ENCODE measurements around the gene PACRG.

The PACRG gene

DNA sequence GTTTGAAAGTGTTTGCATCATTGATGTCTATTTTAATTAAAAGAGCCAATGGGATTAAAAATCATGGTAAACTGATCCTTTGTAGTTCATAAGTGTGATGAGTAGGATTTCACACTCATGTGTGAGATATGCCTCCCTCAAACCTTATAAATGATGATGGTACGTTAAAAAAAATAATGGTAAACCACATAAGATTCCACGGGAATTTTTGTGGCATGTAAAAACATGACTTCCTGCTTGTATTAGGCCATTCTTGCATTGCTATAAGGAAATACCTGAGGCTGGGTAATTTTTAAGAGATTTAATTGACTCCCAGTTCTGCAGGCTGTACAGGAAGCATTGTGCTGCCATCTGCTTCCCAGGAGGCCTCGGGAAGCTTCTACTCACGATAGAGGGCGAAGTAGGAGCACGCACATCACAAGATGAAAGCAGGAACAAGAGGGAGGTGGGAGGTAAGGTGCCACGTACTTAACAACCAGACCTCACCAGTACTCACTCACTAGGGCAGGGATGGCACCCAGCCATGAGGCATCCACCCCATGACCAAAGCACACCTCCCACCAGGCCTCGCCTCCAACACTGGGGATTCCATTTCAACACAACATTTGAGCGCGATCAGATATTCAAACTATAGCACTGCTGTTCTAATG, 499.2 kb downstream of the PACRG start:
- Histone ChIP-seq H3K27ac (ENCODE audit: low read depth, low read length) (no peak overlapping the region), H3K9ac (ENCODE audit: low read depth in 1 of 2, low read length in 2 of 2) (no peak overlapping the region), H3K27me3 (ENCODE audit: control insufficient read depth in 1 of 2, insufficient read depth in 2 of 2, low read length in 2 of 2) (no peaks in the 10 kb centered on the region), H3K36me3 (ENCODE audit: control insufficient read depth in 1 of 2, insufficient read depth in 2 of 2, low read length in 2 of 2) (no peaks in the 10 kb centered on the region), H3K4me3 (ENCODE audit: low read depth in 1 of 2, low read length in 2 of 2) (no peak overlapping the region), H3K9me3 (ENCODE audit: control insufficient read depth in 1 of 2, low read length in 2 of 2) (peaks cover 0 to 3% of the 10 kb centered on the region in 2 donors), H3K4me1 (ENCODE audit: control insufficient read depth in 1 of 2, insufficient read depth in 2 of 2, low read length in 2 of 2) (no peaks in the 10 kb centered on the region)

DNA sequence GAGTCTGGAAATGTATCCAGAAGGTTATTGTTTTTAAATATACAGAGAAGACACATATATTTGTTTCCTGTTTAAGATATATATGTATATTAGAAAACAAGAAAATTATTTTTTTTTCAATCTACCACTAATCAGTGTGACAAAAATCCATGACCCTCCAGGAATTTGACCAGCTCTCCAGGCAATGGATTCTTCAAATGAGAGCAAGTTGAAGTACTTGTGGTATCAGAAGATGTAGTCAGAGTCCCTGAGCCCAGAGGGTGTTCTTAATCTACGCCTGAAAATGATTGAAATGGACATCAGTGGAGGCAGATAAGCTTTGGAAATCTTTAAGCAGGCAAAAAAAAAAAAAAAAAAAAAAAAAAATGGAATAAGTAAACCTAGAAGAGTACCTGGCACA, 500.3 kb downstream of the PACRG start:
- Histone ChIP-seq H3K36me3 (ENCODE audit: control insufficient read depth in 1 of 2, insufficient read depth in 2 of 2, low read length in 2 of 2) (no peaks in the 10 kb centered on the region), H3K9me3 (ENCODE audit: control insufficient read depth in 1 of 2, low read length in 2 of 2) (peaks cover 0 to 3% of the 10 kb centered on the region in 2 donors), H3K4me1 (ENCODE audit: control insufficient read depth in 1 of 2, insufficient read depth in 2 of 2, low read length in 2 of 2) (no peaks in the 10 kb centered on the region), H3K27ac (ENCODE audit: low read depth, low read length) (no peak overlapping the region), H3K27me3 (ENCODE audit: control insufficient read depth in 1 of 2, insufficient read depth in 2 of 2, low read length in 2 of 2) (no peaks in the 10 kb centered on the region), H3K9ac (ENCODE audit: low read depth in 1 of 2, low read length in 2 of 2) (no peak overlapping the region), H3K4me3 (ENCODE audit: low read depth in 1 of 2, low read length in 2 of 2) (no peak overlapping the region)

DNA sequence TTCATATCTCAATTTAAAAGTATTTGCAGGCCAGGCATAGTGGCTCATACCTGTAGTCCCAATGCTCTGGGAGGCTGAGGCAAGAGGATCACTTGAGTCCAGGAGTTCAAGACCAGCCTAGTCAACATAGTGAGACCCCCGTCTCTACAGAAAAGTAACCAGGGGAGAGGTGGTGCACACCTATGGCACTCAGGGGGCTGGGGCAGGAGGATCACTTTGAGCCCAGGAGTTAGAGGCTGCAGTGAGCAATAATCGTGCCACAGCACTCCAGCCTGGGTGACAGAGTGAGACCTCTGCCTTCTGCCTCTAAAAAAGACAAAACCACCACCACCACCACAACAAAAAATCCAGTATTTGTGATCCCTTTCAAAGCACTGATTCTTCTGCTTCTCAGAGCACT, 501.3 kb downstream of the PACRG start:
- Histone ChIP-seq H3K27me3 (ENCODE audit: control insufficient read depth in 1 of 2, insufficient read depth in 2 of 2, low read length in 2 of 2) (no peaks in the 10 kb centered on the region), H3K9ac (ENCODE audit: low read depth in 1 of 2, low read length in 2 of 2) (no peak overlapping the region), H3K27ac (ENCODE audit: low read depth, low read length) (no peak overlapping the region), H3K4me3 (ENCODE audit: low read depth in 1 of 2, low read length in 2 of 2) (no peak overlapping the region), H3K36me3 (ENCODE audit: control insufficient read depth in 1 of 2, insufficient read depth in 2 of 2, low read length in 2 of 2) (no peaks in the 10 kb centered on the region), H3K4me1 (ENCODE audit: control insufficient read depth in 1 of 2, insufficient read depth in 2 of 2, low read length in 2 of 2) (no peaks in the 10 kb centered on the region), H3K9me3 (ENCODE audit: control insufficient read depth in 1 of 2, low read length in 2 of 2) (peaks cover 0 to 3% of the 10 kb centered on the region in 2 donors)

DNA sequence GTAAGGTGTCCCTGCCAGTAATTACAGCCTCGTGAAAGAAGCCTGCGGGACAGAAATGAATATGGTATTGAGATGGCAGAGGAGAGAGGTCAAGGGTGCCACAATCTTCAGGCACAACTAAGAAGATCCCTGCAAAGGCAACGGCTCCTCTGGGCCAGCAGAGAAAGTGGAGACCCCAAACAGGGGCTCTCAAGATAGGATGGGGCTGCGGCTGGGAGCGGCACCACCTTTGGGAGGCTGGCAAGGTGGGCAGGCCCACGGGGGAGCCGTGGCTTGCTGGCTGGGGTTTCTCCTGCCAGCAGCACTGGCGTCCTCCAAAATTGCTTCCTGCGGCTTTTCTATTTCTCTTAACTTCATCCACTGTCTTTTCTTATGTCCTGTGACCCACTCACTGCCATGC, 503.1 kb downstream of the PACRG start:
- Histone ChIP-seq H3K9ac (ENCODE audit: low read depth in 1 of 2, low read length in 2 of 2) (no peak overlapping the region), H3K4me3 (ENCODE audit: low read depth in 1 of 2, low read length in 2 of 2) (no peak overlapping the region)

DNA sequence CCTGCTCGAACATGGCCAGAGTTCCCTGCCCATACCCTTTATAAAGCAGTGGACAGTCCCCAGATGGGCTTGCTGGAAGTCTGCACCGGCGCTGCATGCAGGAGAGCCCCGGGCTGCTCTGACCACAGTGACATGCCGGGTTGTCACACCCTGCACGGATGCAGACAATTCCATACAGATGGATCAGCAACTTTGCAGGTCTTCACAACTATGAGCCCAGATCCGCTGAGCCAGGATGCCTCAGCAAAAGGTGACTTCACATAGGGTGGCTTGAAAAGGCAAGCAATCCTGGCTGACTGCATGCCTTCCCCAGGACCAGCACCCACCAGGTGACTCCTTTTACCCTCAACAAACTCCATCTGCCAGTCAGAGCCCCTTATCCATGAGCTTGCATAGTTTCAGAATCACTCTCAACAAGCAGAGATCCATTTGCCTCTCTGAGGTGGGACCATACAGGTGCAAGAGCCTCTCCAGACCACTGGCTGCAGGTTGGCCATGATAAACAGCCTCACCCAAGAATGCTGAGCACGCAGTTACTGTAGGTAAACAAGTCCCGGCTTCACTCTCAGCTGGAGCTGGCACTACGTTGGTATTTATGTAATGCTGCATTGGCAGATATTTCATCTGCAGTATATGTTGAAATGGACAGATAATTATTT, 503.7 kb downstream of the PACRG start:
- H3K27me3 ChIP-seq (ENCODE audit: control insufficient read depth in 1 of 2, insufficient read depth in 2 of 2, low read length in 2 of 2): no peaks in the 10 kb centered on the region
- no peaks in the 10 kb centered on the region for H3K4me1 ChIP-seq (ENCODE audit: control insufficient read depth in 1 of 2, insufficient read depth in 2 of 2, low read length in 2 of 2)
- no peak overlapping the region for H3K27ac ChIP-seq (ENCODE audit: low read depth, low read length)
- H3K36me3 ChIP-seq (ENCODE audit: control insufficient read depth in 1 of 2, insufficient read depth in 2 of 2, low read length in 2 of 2): no peaks in the 10 kb centered on the region
- H3K9ac ChIP-seq (ENCODE audit: low read depth in 1 of 2, low read length in 2 of 2): no peak overlapping the region
- no peak overlapping the region for H3K4me3 ChIP-seq (ENCODE audit: low read depth in 1 of 2, low read length in 2 of 2)
- no peaks in the 10 kb centered on the region for H3K9me3 ChIP-seq (ENCODE audit: control insufficient read depth in 1 of 2, low read length in 2 of 2)

More for the DNA sequence above, 503.1 kb downstream of the PACRG start:
- H3K27me3 ChIP-seq (ENCODE audit: control insufficient read depth in 1 of 2, insufficient read depth in 2 of 2, low read length in 2 of 2): no peaks in the 10 kb centered on the region
- no peaks in the 10 kb centered on the region for H3K36me3 ChIP-seq (ENCODE audit: control insufficient read depth in 1 of 2, insufficient read depth in 2 of 2, low read length in 2 of 2)
- no peak overlapping the region for H3K27ac ChIP-seq (ENCODE audit: low read depth, low read length)
- H3K9me3 ChIP-seq (ENCODE audit: control insufficient read depth in 1 of 2, low read length in 2 of 2): no peaks in the 10 kb centered on the region
- no peaks in the 10 kb centered on the region for H3K4me1 ChIP-seq (ENCODE audit: control insufficient read depth in 1 of 2, insufficient read depth in 2 of 2, low read length in 2 of 2)

DNA sequence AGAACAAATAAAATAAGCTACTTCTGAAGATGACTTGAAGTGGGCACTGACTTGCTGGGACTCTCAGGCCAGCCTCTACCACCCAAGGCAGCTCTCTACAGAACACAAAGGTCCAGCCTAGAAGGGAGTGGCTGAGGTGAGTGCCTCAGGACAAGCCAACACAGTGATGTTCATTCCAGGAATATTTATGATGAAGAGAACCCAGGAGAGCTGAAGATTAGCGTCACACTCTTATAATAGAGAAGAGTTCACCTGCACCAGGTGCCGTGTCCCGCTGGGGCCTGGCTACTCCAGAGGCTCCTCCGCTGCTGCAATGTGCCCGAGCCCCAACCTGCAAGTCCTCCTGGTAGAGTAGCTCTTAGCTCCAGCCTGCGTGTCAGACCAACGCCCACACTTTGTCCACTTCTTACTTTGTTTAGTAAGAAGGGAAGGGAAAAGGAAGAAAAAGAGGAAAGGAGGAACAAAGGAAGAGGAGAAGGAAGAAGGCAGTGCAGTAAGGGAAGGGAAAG, 504.3 kb downstream of the PACRG start:
- H3K4me1 ChIP-seq (ENCODE audit: control insufficient read depth in 1 of 2, insufficient read depth in 2 of 2, low read length in 2 of 2): no peaks in the 10 kb centered on the region
- H3K36me3 ChIP-seq (ENCODE audit: control insufficient read depth in 1 of 2, insufficient read depth in 2 of 2, low read length in 2 of 2): no peaks in the 10 kb centered on the region
- no peak overlapping the region for H3K9ac ChIP-seq (ENCODE audit: low read depth in 1 of 2, low read length in 2 of 2)
- H3K27me3 ChIP-seq (ENCODE audit: control insufficient read depth in 1 of 2, insufficient read depth in 2 of 2, low read length in 2 of 2): no peaks in the 10 kb centered on the region
- no peaks in the 10 kb centered on the region for H3K9me3 ChIP-seq (ENCODE audit: control insufficient read depth in 1 of 2, low read length in 2 of 2)
- no peak overlapping the region for H3K4me3 ChIP-seq (ENCODE audit: low read depth in 1 of 2, low read length in 2 of 2)
- no peak overlapping the region for H3K27ac ChIP-seq (ENCODE audit: low read depth, low read length)

DNA sequence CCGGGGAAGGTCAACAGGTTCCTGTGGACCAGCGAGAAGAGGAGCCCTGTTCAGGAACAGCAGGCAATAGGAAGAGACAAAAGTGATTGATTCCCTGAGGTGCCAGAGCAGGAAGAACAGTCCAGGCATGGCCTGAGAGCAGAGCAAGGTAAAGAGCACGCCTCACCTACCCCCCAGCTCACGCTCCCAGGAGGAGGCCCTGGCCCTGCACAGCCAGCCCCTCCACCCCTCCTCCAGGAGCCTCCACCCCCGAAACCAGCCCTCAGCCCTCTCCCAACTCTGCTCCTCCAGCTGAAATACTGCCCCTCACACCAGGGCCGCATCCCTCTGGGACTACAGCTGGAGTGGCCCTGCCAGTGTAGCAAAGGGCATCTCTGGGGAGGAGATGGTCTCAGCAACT, 504.9 kb downstream of the PACRG start:
- H3K9me3 ChIP-seq (ENCODE audit: control insufficient read depth in 1 of 2, low read length in 2 of 2): no peaks in the 10 kb centered on the region
- no peaks in the 10 kb centered on the region for H3K4me1 ChIP-seq (ENCODE audit: control insufficient read depth in 1 of 2, insufficient read depth in 2 of 2, low read length in 2 of 2)
- no peak overlapping the region for H3K9ac ChIP-seq (ENCODE audit: low read depth in 1 of 2, low read length in 2 of 2)
- no peak overlapping the region for H3K4me3 ChIP-seq (ENCODE audit: low read depth in 1 of 2, low read length in 2 of 2)
- no peak overlapping the region for H3K27ac ChIP-seq (ENCODE audit: low read depth, low read length)
- no peaks in the 10 kb centered on the region for H3K27me3 ChIP-seq (ENCODE audit: control insufficient read depth in 1 of 2, insufficient read depth in 2 of 2, low read length in 2 of 2)
- H3K36me3 ChIP-seq (ENCODE audit: control insufficient read depth in 1 of 2, insufficient read depth in 2 of 2, low read length in 2 of 2): no peaks in the 10 kb centered on the region

DNA sequence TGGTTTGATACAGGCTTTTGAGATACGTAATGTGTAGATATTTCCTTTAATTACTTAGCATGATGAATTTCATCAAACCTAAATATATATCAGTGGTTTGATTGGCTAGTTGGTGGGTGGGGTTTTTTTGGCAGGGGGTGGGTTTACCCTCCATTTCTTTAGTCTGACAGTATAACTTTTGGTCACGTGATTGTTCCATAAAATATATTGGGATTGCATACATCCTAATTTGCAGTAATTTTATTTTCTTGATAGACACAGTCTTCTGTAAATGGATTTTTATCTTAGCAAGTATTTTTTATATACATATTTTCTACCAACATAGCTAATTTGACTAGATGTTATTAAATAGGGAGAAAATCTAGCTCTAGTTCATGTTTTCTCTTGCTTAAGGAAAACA, 509.3 kb downstream of the PACRG start:
- Histone ChIP-seq H3K9me3 (ENCODE audit: control insufficient read depth in 1 of 2, low read length in 2 of 2) (no peaks in the 10 kb centered on the region), H3K4me3 (ENCODE audit: low read depth in 1 of 2, low read length in 2 of 2) (no peak overlapping the region), H3K27me3 (ENCODE audit: control insufficient read depth in 1 of 2, insufficient read depth in 2 of 2, low read length in 2 of 2) (no peaks in the 10 kb centered on the region), H3K27ac (ENCODE audit: low read depth, low read length) (no peak overlapping the region), H3K36me3 (ENCODE audit: control insufficient read depth in 1 of 2, insufficient read depth in 2 of 2, low read length in 2 of 2) (no peaks in the 10 kb centered on the region), H3K4me1 (ENCODE audit: control insufficient read depth in 1 of 2, insufficient read depth in 2 of 2, low read length in 2 of 2) (no peaks in the 10 kb centered on the region), H3K9ac (ENCODE audit: low read depth in 1 of 2, low read length in 2 of 2) (no peak overlapping the region)

DNA sequence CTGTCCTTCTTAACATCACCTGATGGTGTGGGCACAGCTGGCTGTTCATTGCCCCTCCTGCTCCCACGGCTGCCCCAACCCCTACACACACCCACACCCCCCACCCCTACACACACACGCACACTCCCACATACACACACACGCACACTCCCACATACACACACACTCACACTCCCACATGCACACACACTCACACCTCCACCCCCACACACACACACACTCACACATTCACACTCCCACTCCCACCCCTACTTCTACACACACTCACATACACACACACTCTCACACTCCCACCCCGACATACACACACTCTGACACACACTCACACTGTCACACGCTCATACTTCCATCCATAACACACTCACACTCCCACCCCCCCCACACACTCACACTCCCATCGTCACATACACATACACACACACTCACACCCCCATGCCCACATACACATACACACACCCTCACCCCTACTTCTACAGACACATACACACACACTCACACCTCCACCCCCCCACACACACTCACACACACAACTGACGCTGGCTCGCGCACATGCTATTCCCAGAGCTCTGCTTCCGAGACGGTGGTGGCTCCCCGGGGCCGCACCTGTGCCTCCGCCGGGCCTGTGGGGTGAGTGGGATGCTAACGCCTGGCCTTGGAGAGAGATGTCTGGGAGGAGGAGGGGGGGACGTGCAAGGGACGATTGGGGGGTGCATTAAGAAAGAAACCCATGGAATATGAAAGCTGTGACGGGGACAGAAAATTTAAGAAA, 512.0 kb downstream of the PACRG start:
- H3K27ac ChIP-seq (ENCODE audit: low read depth, low read length): no peak overlapping the region
- no peak overlapping the region for H3K4me3 ChIP-seq (ENCODE audit: low read depth in 1 of 2, low read length in 2 of 2)
- H3K4me1 ChIP-seq (ENCODE audit: control insufficient read depth in 1 of 2, insufficient read depth in 2 of 2, low read length in 2 of 2): no peaks in the 10 kb centered on the region
- no peaks in the 10 kb centered on the region for H3K9me3 ChIP-seq (ENCODE audit: control insufficient read depth in 1 of 2, low read length in 2 of 2)
- no peaks in the 10 kb centered on the region for H3K27me3 ChIP-seq (ENCODE audit: control insufficient read depth in 1 of 2, insufficient read depth in 2 of 2, low read length in 2 of 2)
- H3K9ac ChIP-seq (ENCODE audit: low read depth in 1 of 2, low read length in 2 of 2): no peak overlapping the region
- H3K36me3 ChIP-seq (ENCODE audit: control insufficient read depth in 1 of 2, insufficient read depth in 2 of 2, low read length in 2 of 2): no peaks in the 10 kb centered on the region

DNA sequence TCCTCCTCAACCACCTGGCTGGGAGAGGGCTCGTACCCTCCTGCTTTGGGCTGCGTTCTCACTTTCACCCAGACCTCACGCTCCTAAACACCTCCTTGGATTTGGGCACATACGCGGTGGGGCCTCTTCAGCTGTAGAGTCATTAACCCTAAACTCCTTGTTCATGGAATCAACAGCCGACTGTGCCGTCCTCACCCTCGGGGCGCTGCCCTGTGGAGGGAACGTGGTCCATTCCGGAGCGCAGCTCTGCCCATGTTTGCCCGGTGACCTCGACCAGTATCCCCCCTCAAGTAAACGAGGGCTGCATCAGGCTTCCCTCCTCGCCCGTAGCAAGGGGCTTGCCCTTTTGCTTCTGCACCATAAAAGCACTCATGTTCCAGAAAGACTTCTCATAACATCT, 512.8 kb downstream of the PACRG start:
- Histone ChIP-seq H3K4me3 (ENCODE audit: low read depth in 1 of 2, low read length in 2 of 2) (no peak overlapping the region), H3K27me3 (ENCODE audit: control insufficient read depth in 1 of 2, insufficient read depth in 2 of 2, low read length in 2 of 2) (no peaks in the 10 kb centered on the region), H3K27ac (ENCODE audit: low read depth, low read length) (no peak overlapping the region), H3K36me3 (ENCODE audit: control insufficient read depth in 1 of 2, insufficient read depth in 2 of 2, low read length in 2 of 2) (no peaks in the 10 kb centered on the region), H3K9ac (ENCODE audit: low read depth in 1 of 2, low read length in 2 of 2) (no peak overlapping the region), H3K9me3 (ENCODE audit: control insufficient read depth in 1 of 2, low read length in 2 of 2) (no peaks in the 10 kb centered on the region), H3K4me1 (ENCODE audit: control insufficient read depth in 1 of 2, insufficient read depth in 2 of 2, low read length in 2 of 2) (no peaks in the 10 kb centered on the region)
